Measurements from ENCODE around the gene NCKAP5. TPM values are rescaled to one million over a fixed set of nuclear protein-coding genes. Genes with fewer than 3 reads are reported as not detected.

Gene NCKAP5
- total and polyA plus RNA-seq, 4 donors = 0.57 to 2.8 (median 2.4) TPM

GRCh38 chr2:132720393-132720792 lies 847.9 kb downstream of the NCKAP5 start (continued):
- TF ChIP-seq ZBTB33 (IDR thresholded peaks at IDR 0.05) (no peak), FOXA1 (IDR thresholded peaks at IDR 0.05) (no peak), ATF3 (IDR thresholded peaks at IDR 0.05) (no peak), YY1 (IDR thresholded peaks at IDR 0.05) (no peak), RXRA (IDR thresholded peaks at IDR 0.05) (no peak)

GRCh38 chr2:132719480-132719879 lies 848.8 kb downstream of the NCKAP5 start:
- Histone ChIP-seq H3K4me3 (ENCODE audit: low read depth in 1 of 3, low read length in 3 of 3) (no peak overlapping the region), H3K27ac (ENCODE audit: low read depth in 1 of 2, low read length in 2 of 2) (no peak overlapping the region), H3K36me3 (ENCODE audit: control insufficient read depth in 4 of 4, insufficient read depth in 3 of 4, low read depth in 1 of 4, low read length in 3 of 4) (no peaks in the 10 kb centered on the region), H3K27me3 (ENCODE audit: control insufficient read depth in 4 of 4, insufficient read depth in 4 of 4, low read length in 3 of 4) (no peaks in the 10 kb centered on the region), H3K9me3 (ENCODE audit: control insufficient read depth in 4 of 4, low read length in 3 of 4) (no peaks in the 10 kb centered on the region), H3K9ac (ENCODE audit: low read depth in 1 of 2, low read length in 2 of 2) (no peak overlapping the region), H3K4me1 (ENCODE audit: control insufficient read depth in 4 of 4, insufficient read depth in 4 of 4, low read length in 3 of 4) (no peaks in the 10 kb centered on the region)
- TF ChIP-seq FOXA1 (IDR thresholded peaks at IDR 0.05) (no peak), REST (IDR thresholded peaks at IDR 0.05) (no peak), JUND (IDR thresholded peaks at IDR 0.05) (no peak)
- 93% methylated on average over 9 of the region's 9 CpGs for WGBS
- no peak for DNase-seq (ENCODE audit: low spot score)

GRCh38 chr2:132716954-132717353 lies 851.3 kb downstream of the NCKAP5 start:
- Histone ChIP-seq H3K27ac (ENCODE audit: low read depth in 1 of 2, low read length in 2 of 2) (no peak overlapping the region), H3K9ac (ENCODE audit: low read depth in 1 of 2, low read length in 2 of 2) (no peak overlapping the region), H3K4me1 (ENCODE audit: control insufficient read depth in 4 of 4, insufficient read depth in 4 of 4, low read length in 3 of 4) (no peaks in the 10 kb centered on the region), H3K27me3 (ENCODE audit: control insufficient read depth in 4 of 4, insufficient read depth in 4 of 4, low read length in 3 of 4) (no peaks in the 10 kb centered on the region), H3K4me3 (ENCODE audit: low read depth in 1 of 3, low read length in 3 of 3) (no peak overlapping the region), H3K9me3 (ENCODE audit: control insufficient read depth in 4 of 4, low read length in 3 of 4) (no peaks in the 10 kb centered on the region), H3K36me3 (ENCODE audit: control insufficient read depth in 4 of 4, insufficient read depth in 3 of 4, low read depth in 1 of 4, low read length in 3 of 4) (no peaks in the 10 kb centered on the region)
- TF ChIP-seq REST (IDR thresholded peaks at IDR 0.05) = no peak
- TF ChIP-seq HNF4A (conservative IDR thresholded peaks at IDR 0.05) = no peak
- no peak for TF ChIP-seq FOXA1 (IDR thresholded peaks at IDR 0.05)
- no peak for TF ChIP-seq HNF4G (IDR thresholded peaks at IDR 0.05)
- no peak for TF ChIP-seq ATF3 (IDR thresholded peaks at IDR 0.05)
- TF ChIP-seq MAX (IDR thresholded peaks at IDR 0.05) = no peak
- no peak for TF ChIP-seq EGR1 (IDR thresholded peaks at IDR 0.05; ENCODE audit: low read depth in 2 of 2)
- TF ChIP-seq GABPA (IDR thresholded peaks at IDR 0.05 in 1 of 2, conservative IDR thresholded peaks at IDR 0.05 in 1 of 2) = no peak
- no peak for TF ChIP-seq NR2F2 (IDR thresholded peaks at IDR 0.05)
- no peak for TF ChIP-seq TAF1 (conservative IDR thresholded peaks at IDR 0.05)
- TF ChIP-seq FOXA2 (IDR thresholded peaks at IDR 0.05) = no peak
- DNase-seq (ENCODE audit: low spot score) = no peak
- WGBS = 97% methylated on average over 2 of the region's 2 CpGs
